Ascending aorta (tissue), 2 donors: ENCODE data around the gene KSR1. TPM values are rescaled to one million over a fixed set of nuclear protein-coding genes. Genes with fewer than 3 reads are reported as not detected.

ENCODE experiments used
- DNase-seq, 2 donors: peaks; one replicate each; pipeline ENCODE4 v3.0.0-alpha.2; 2019; ENCODE audit warnings: low spot score in 2 of 2
- H3K27ac ChIP-seq, 2 donors: fragments of 200-600 bp; sonication (generic); one replicate each; pipeline ENCODE4 v1.5.1; 2016 to 2017; ENCODE audit warnings: mild to moderate bottlenecking in 1 of 2
- H3K27me3 ChIP-seq: fragments of 200-600 bp; sonication (generic); one replicate; pipeline ENCODE4 v1.5.1; 2017
- H3K36me3 ChIP-seq, 2 donors: fragments of 200-600 bp; sonication (generic); one replicate each; pipeline ENCODE4 v1.5.1; 2016
- H3K4me1 ChIP-seq, 2 donors: fragments of 200-600 bp; sonication (generic); one replicate each; pipeline ENCODE4 v1.5.1; 2016 to 2017; ENCODE audit warnings: mild to moderate bottlenecking in 1 of 2
- H3K4me3 ChIP-seq, 2 donors: fragments of 200-600 bp; sonication (generic); one replicate each; pipeline ENCODE4 v1.5.1; 2016 to 2017; ENCODE audit warnings: mild to moderate bottlenecking in 1 of 2
- H3K9me3 ChIP-seq, 2 donors: fragments of 200-600 bp; sonication (generic); one replicate each; pipeline ENCODE4 v1.5.1; 2016
- CTCF ChIP-seq, 3 experiments: fragments of 200-600 bp in 2 of 3; fragments of 450-650 bp in 1 of 3; sonication (generic) in 2 of 3; IDR thresholded peaks; one replicate each; pipeline ENCODE4 v1.5.1; 2016 to 2019; ENCODE audit warnings: antibody characterized with exemption in 3 of 3, mild to moderate bottlenecking in 1 of 3, moderate library complexity in 1 of 3
- intact Hi-C: fragments of 100-400 bp; cut with DNase I; formaldehyde crosslinking; loops from one replicate; pipeline ENCODE4 v1.15.1; 2023
- total RNA-seq: library from RNA; depleted of rRNA; stranded (reverse); fragments of >200 nt; gene quantifications from one replicate; pipeline ENCODE4 v1.1.0, GENCODE V29; 2016

Gene KSR1
- total RNA-seq, 1 donor from 2014 or later = 42.6 TPM

- no peak overlapping the region for H3K27ac ChIP-seq
- DNase-seq = no peak
These were observed 21.9 kb downstream of the KSR1 start for GRCh38 chr17:27477971-27478684.

DNA sequence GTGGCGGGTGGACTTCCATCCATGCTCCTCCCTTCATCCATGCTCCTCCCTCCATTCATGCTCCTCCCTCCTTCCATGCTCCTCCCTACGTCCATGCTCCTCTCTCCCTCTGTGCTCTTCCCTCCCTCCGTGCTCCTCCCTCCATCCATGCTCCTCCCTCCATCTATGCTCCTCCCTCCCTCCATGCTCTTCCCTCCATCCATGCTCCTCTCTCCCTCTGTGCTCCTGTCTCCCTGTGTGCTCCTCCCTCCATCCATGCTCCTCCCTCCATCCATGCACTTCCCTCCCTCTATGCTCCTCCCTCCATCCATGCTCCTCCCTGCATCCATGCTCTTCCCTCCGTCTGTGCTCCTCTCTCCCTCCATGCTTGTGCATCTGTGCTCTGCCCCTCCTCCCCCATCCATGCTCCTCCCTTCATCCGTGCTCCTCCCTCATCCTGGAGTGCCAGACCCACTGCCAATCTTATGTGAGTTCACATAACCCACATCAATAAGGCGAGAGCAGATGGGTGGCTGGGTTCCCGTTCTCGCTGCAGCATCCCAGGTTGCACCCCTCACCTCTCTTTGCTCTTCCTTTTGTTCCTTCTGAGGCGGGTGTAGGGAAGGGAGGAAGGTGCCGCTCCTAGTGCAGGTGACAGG lies 22.8 kb downstream of the KSR1 start:
- intact Hi-C loops = no loop called here
- no peak for TF ChIP-seq CTCF (IDR thresholded peaks at IDR 0.05)
- Histone ChIP-seq H3K4me1 (no peaks in the 10 kb centered on the region), H3K36me3 (no peaks in the 10 kb centered on the region), H3K27ac (no peak overlapping the region), H3K4me3 (no peak overlapping the region), H3K27me3 (no peaks in the 10 kb centered on the region), H3K9me3 (no peaks in the 10 kb centered on the region)
- no peak for DNase-seq

More at GRCh38 chr17:27477971-27478684, 21.9 kb downstream of the KSR1 start:
- intact Hi-C loops = no loop called here
- H3K4me3 ChIP-seq = no peak overlapping the region
- H3K4me1 ChIP-seq = no peaks in the 10 kb centered on the region
- no peaks in the 10 kb centered on the region for H3K27me3 ChIP-seq
- TF ChIP-seq CTCF (IDR thresholded peaks at IDR 0.05) = no peak
- H3K36me3 ChIP-seq = no peaks in the 10 kb centered on the region
- H3K9me3 ChIP-seq = no peaks in the 10 kb centered on the region

DNA sequence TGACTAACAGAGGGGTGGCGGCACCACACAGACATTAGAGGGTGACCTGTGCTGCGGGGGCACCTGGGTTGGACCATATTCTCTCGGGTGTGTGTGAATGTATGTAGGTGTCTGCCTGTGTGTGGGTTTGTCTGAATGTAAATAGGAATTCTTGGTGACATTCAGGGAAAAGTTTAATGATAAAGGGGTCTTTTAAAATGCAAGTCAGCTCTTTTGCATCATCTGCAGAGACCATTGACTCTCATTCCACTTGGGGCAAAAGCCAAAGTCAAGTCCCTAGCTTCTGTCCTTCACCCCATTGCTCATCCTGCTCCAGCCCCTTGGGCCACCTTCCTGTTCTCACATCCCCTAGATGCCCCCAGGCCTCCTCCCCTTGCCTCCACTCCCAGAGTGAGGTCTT lies 23.6 kb downstream of the KSR1 start:
- Histone ChIP-seq H3K36me3 (no peaks in the 10 kb centered on the region), H3K27me3 (no peaks in the 10 kb centered on the region), H3K4me3 (no peak overlapping the region), H3K27ac (no peak overlapping the region), H3K4me1 (no peaks in the 10 kb centered on the region), H3K9me3 (no peaks in the 10 kb centered on the region)
- intact Hi-C loops = no loop called here
- TF ChIP-seq CTCF (IDR thresholded peaks at IDR 0.05) = no peak
- DNase-seq = no peak

DNA sequence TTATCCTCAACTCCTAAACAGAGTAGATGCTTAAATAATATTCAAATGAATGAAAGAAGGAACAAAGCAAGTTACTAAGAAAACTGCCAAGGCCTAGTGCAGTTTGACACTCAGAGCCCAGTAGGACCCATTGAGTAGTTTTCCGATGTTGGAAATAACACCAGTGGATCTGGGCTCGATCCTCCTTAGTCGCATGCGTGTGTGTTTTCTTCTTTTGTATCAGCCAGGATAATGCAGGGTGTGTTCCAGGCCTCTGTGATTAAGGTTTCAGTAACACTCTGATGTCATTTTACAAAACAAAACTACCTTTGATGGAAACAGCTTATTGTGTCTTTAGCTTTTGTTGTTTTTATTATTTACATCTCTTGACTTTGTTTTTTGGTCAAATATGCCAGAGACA lies 24.5 kb downstream of the KSR1 start:
- Histone ChIP-seq H3K9me3 (no peaks in the 10 kb centered on the region), H3K36me3 (no peaks in the 10 kb centered on the region), H3K4me1 (no peaks in the 10 kb centered on the region), H3K27ac (no peak overlapping the region), H3K27me3 (no peaks in the 10 kb centered on the region), H3K4me3 (no peak overlapping the region)
- intact Hi-C loops = no loop called here
- no peak for DNase-seq
- no peak for TF ChIP-seq CTCF (IDR thresholded peaks at IDR 0.05)

DNA sequence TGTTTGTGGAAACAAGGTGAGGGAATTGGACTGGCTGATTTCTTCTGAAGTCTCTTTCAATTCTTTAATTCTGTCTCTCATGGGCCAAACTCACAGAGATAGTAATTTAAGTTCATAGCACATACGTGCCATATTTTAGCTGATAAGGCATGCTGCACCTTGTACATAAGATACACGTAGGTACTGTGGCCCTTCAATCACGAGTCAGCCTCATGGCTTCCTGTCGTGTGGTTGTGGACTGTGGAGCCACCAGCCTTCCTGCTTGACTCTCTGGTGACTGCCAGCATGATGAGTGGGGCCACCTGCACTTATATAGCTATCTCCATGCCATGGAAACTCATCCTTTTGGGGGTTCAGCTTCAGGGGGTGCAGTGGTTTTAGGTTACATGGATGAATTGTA lies 25.1 kb downstream of the KSR1 start:
- intact Hi-C loops = no loop called here
- Histone ChIP-seq H3K4me1 (no peaks in the 10 kb centered on the region), H3K36me3 (no peaks in the 10 kb centered on the region), H3K27ac (no peak overlapping the region), H3K4me3 (no peak overlapping the region), H3K27me3 (no peaks in the 10 kb centered on the region), H3K9me3 (no peaks in the 10 kb centered on the region)
- TF ChIP-seq CTCF (IDR thresholded peaks at IDR 0.05) = no peak
- no peak for DNase-seq
